GM20000 (cell line): ENCODE measurements around the gene LRRC30.
"Not testable (repeated sequence)": the region's sequence is repeated elsewhere in the genome, so short reads cannot be mapped to it uniquely, and the experiment has no call there.

Source experiments
- DNase-seq: peaks from one replicate; pipeline ENCODE4 v3.0.0; 2012; ENCODE audit warnings: low spot score
- CTCF ChIP-seq: IDR thresholded peaks from 2 replicates; pipeline ENCODE4 v1.5.1; 2012; ENCODE audit warnings: mild to moderate bottlenecking, control low read depth; ENCODE audit errors: extremely low read depth, missing control alignments

Gene LRRC30

GRCh38 chr18:7198326-7198725 is 32.6 kb upstream of the LRRC30 start:
- no peak for TF ChIP-seq CTCF
- DNase-seq, result no peak

- TF ChIP-seq CTCF, result no peak
- no peak for DNase-seq
These were observed 29.8 kb upstream of the LRRC30 start for GRCh38 chr18:7201096-7201495.

- no peak for TF ChIP-seq CTCF
- DNase-seq, result no peak
These were observed 28.7 kb upstream of the LRRC30 start for GRCh38 chr18:7202169-7202568.

GRCh38 chr18:7203601-7204000 is 27.3 kb upstream of the LRRC30 start:
- not testable (repeated sequence) for DNase-seq

- DNase-seq, result no peak
- TF ChIP-seq CTCF, result no peak
These were observed 25.5 kb upstream of the LRRC30 start for GRCh38 chr18:7205346-7205745.

- no peak for TF ChIP-seq CTCF
- DNase-seq, result no peak
These were observed 24.7 kb upstream of the LRRC30 start for GRCh38 chr18:7206217-7206616.

GRCh38 chr18:7207366-7207915 is 23.4 kb upstream of the LRRC30 start:
- TF ChIP-seq CTCF, result no peak
- DNase-seq, result no peak

GRCh38 chr18:7221424-7222155 is 9.3 kb upstream of the LRRC30 start:
- DNase-seq, result peak; percentile 28
- peak; percentile 69 for TF ChIP-seq CTCF
